Naive B cell (primary cell): ENCODE data around the gene CTDSPL. TPM values are rescaled to one million over a fixed set of nuclear protein-coding genes. Genes with fewer than 3 reads are reported as not detected.

Experiments used
- ATAC-seq, 2 donors: fragments of 150-1000 bp; cut with Tn5 transposase; 2 replicates each; pipeline ENCODE4 v1.10.0; 2021; ENCODE audit warnings: low read depth in 2 of 2, mild to moderate bottlenecking in 2 of 2, moderate library complexity in 2 of 2
- DNase-seq: peaks from one replicate; pipeline ENCODE4 v3.0.0; 2022
- H3K27ac Mint-ChIP-seq, 6 donors: one replicate each; pipeline ENCODE4 v1.8.0; 2020 to 2022; ENCODE audit warnings: mild to moderate bottlenecking in 6 of 6, mixed read lengths in 6 of 6, moderate library complexity in 5 of 6, inconsistent platforms in 2 of 6
- H3K27me3 Mint-ChIP-seq, 3 donors: one replicate each; pipeline ENCODE4 v1.8.0; 2021 to 2022; ENCODE audit warnings: mixed read lengths in 3 of 3, mild to moderate bottlenecking in 1 of 3
- H3K36me3 Mint-ChIP-seq, 2 donors: one replicate each; pipeline ENCODE4 v1.8.0; 2020 to 2022; ENCODE audit warnings: mixed read lengths in 2 of 2, inconsistent platforms in 1 of 2, mild to moderate bottlenecking in 1 of 2
- H3K4me1 Mint-ChIP-seq, 3 donors: one replicate each; pipeline ENCODE4 v1.8.0; 2020 to 2022; ENCODE audit warnings: mixed read lengths in 3 of 3, inconsistent platforms in 1 of 3, mild to moderate bottlenecking in 1 of 3, moderate library complexity in 1 of 3
- H3K4me3 Mint-ChIP-seq, 8 donors: one replicate each; pipeline ENCODE4 v1.8.0; 2020 to 2022; ENCODE audit warnings: mild to moderate bottlenecking in 8 of 8, mixed read lengths in 8 of 8, moderate library complexity in 8 of 8, inconsistent platforms in 2 of 8
- H3K9me3 Mint-ChIP-seq, 7 donors: one replicate each; pipeline ENCODE4 v1.8.0; 2020 to 2022; ENCODE audit warnings: mixed read lengths in 7 of 7, mild to moderate bottlenecking in 5 of 7, inconsistent platforms in 2 of 7, moderate library complexity in 1 of 7
- polyA plus RNA-seq, 6 donors: library from polyadenylated mRNA; unstranded; fragments of 300-500 nt; fragmentation: Illumina TruSeq; gene quantifications; one replicate each; pipeline ENCODE4 v1.2.3, GENCODE V29; 2021; ENCODE audit warnings: low read depth in 6 of 6

The CTDSPL gene
- polyA plus RNA-seq, 6 donors from 2014 or later, result 0.15 to 0.70 (median 0.31) TPM; not detected in 3

DNA sequence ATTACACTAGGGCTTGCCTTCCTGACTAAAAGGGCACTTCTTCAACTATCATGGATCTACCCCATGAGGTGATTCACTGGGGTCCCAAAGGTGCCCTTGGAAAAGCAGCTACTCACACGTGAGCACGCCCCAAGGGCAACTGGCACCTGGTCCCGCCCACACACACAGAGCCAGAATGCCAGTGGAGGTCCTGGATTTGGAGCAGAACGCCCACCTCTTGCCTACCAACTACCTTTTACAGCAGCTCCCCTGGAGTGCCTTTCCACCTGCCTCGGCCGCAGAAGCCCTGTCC lies 1.8 kb upstream of the CTDSPL start:
- ATAC-seq, result no peak
- no peak for DNase-seq
- no peaks in the 10 kb centered on the region for H3K36me3 Mint-ChIP-seq
- H3K4me3 Mint-ChIP-seq, result peak overlapping the region in 7 of 8 donors; percentile 70 to 93 (median 89)
- H3K9me3 Mint-ChIP-seq, result no peaks in the 10 kb centered on the region
- H3K27me3 Mint-ChIP-seq, result peaks cover 22 to 41% (median 28%) of the 10 kb centered on the region in 3 donors
- peak overlapping the region in 2 of 6 donors; percentile 29 to 65 for H3K27ac Mint-ChIP-seq
- H3K4me1 Mint-ChIP-seq, result peaks cover 14 to 23% (median 19%) of the 10 kb centered on the region in 3 donors

DNA sequence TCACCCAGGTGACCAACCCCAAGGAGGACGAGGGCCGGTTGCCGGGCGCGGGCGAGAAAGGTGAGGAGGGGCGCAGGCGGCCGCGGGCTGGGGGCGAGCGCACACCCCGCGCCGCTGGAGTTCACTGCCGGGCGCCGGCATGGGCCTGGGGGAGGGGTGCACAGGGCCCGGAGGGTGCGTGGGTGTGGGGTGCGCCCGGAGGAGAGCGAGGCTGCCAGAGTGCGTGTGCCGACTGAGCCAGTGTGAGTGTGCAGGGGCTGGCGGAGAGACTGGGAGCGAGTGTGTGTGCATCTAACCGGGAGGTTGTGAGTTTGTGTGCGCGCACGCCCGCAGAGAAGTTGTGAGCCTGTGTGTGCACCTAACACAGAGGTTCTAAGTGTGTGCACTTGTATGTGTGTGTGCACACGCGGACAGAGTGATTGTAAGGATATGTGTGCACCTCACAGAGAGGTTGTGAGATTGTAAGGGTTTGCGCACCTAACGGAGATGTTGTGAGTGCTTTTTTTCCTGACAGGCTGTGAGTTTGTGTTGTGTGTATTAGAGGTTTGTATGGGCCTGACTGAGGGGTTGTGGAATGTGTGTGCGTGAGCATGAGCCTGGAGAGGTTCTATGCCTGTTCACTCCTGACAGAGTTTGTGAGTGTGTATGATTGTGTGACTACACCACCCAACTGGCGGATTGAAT lies 681 bp downstream of the CTDSPL start:
- H3K4me3 Mint-ChIP-seq, result peak overlapping the region; percentile 46 to 93 (median 86)
- H3K9me3 Mint-ChIP-seq, result no peaks in the 10 kb centered on the region
- ATAC-seq, result peak; percentile 22 to 23
- H3K27me3 Mint-ChIP-seq, result peaks cover 19 to 31% (median 22%) of the 10 kb centered on the region in 3 donors
- no peaks in the 10 kb centered on the region for H3K36me3 Mint-ChIP-seq
- peak; percentile 20 for DNase-seq
- peak overlapping the region in 2 of 6 donors; percentile 5 to 88 for H3K27ac Mint-ChIP-seq
- H3K4me1 Mint-ChIP-seq, result peaks cover 14 to 23% (median 19%) of the 10 kb centered on the region in 3 donors

DNA sequence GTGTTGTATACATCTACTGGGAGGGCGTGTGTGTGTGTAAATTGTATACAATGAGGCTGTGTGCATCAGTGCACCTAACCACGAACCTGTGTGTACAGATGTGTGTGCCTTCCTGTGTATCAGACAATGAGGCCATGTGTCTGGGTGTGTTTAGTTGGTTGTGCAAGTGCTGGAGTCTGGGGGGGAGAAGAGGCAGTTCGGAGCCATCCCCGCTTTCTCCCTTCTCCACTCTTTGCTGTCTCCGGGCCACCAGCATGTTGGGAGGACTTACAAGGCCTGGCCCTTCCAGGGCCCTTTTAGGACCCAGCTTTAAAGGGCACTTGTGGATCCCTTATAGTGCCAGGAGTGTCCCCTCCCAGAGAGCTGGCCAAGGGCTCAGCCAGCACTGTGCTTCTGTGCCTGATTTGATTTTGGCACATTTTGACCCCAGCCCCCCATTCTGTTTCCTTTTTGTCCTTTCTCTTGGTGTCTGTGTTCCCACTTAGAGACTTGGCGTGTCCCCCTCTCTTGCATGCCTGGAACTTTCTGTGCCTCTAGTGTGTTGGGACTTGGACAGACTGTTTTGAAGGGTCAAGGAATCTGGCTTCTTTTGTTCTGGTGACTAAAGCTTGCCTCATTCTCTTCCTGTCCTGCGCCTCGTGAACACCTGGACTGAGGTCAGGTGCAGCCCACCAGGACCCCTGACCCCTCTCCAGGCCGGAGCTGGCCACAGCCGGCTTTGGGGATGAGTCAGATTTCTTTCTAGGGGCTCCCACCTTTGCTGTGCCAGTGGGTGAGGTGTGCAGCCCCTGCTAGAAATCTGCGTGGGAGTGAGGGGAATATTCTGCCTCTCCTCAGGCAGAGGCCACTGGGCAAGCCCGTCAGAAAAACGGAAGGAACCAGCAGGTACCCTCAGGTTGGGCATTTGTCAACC lies 1.5 kb downstream of the CTDSPL start:
- H3K9me3 Mint-ChIP-seq, result no peaks in the 10 kb centered on the region
- H3K36me3 Mint-ChIP-seq, result no peaks in the 10 kb centered on the region
- ATAC-seq (no peak), DNase-seq (no peak)
- H3K4me1 Mint-ChIP-seq, result peaks cover 14 to 23% (median 19%) of the 10 kb centered on the region in 3 donors
- peak overlapping the region; percentile 6 to 93 (median 85) for H3K4me3 Mint-ChIP-seq
- H3K27ac Mint-ChIP-seq, result peak overlapping the region in 1 of 6 donors; percentile 5
- H3K27me3 Mint-ChIP-seq, result peaks cover 16 to 25% (median 22%) of the 10 kb centered on the region in 3 donors

DNA sequence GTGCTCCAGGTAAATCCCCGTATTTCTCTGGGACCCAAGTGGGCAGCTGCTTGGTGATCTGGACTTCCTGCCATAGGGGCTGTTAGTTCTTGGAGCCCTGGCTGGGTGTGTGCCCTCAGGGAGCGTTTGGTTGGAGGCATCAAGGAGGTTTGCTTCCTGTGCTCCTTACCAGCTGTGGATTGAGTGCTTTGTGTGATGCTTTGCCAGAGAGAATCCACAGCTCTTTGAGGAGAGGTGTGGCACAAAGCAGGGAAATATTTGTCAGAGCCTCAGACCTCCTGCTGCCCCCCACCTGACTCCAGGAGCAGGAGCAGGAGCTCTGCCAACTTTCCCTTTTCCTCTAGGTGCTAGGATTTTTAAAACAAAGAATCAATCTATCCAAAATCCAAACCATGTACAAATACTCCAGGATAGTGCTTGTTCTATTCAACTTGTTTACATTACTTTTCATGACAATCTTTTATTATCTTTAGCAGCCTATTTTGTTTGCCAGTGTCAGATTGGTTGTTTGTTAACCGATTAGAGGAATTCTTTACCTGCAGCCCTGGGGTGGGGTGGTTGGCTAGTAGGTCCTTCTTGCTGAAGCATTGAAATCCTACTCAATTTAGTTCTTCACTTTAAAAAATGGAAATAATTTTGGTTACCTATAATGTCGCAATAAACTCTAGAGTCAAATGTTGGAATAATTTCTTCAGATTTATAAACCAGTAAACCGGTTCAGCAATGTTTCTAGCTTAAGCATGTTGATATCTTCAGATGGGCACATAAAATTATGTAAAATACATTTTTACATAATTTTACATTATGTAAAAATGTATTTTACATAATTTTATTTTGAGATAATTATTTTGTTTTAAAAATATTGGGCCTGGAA lies 2.5 kb downstream of the CTDSPL start:
- Mint-ChIP-seq H3K27me3 (peaks cover 11 to 25% (median 22%) of the 10 kb centered on the region in 3 donors), H3K4me1 (peaks cover 14 to 23% (median 19%) of the 10 kb centered on the region in 3 donors), H3K9me3 (no peaks in the 10 kb centered on the region), H3K27ac (no peak overlapping the region), H3K4me3 (peak overlapping the region in 2 of 8 donors; percentile 35 to 53), H3K36me3 (no peaks in the 10 kb centered on the region)
- DNase-seq (no peak), ATAC-seq (no peak)

DNA sequence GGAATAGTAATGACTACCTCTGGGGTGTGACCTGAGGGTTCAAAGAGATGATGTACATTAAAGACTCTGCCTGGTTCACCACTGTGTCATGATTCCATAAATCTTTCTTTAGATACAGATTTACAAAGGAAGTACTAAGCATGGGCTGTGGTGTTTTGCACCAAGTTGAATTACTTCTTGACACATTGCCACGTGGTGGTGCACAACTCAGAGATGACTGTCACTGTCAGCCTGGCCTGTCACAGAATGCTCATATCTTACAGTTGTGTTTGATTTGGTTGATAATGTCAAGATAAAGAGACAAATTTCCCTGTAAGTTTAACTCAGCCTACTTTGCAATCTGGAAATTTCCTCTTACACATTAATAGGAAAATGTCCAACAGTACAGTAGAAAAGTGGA lies 3.2 kb downstream of the CTDSPL start:
- Mint-ChIP-seq H3K36me3 (no peaks in the 10 kb centered on the region), H3K9me3 (peaks cover 0 to 6% (median 1%) of the 10 kb centered on the region in 7 donors), H3K4me3 (no peak overlapping the region), H3K27ac (no peak overlapping the region), H3K27me3 (peaks cover 16 to 25% (median 22%) of the 10 kb centered on the region in 3 donors), H3K4me1 (peaks cover 14 to 20% (median 18%) of the 10 kb centered on the region in 3 donors)
- DNase-seq, result no peak
- ATAC-seq, result no peak

DNA sequence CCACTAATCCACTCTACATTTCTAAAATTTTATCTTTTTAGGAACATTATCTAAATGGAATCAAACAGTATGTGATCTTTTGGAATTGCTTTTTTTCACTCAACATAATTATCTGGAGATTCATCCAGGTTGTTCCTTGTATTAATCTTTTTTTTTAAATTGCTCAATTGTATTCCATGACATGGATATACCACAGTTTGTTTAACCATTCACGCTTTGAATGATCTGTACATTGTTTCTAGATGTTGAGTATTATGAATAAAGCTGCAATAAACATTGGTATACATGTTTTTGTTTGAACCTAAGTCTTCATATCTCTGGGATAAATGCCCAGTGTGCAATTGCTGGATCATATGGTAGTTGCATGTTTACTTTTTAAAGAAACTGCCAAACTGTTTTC lies 5.5 kb downstream of the CTDSPL start:
- DNase-seq, result no peak
- peaks cover 4 to 8% (median 6%) of the 10 kb centered on the region in 3 donors for H3K4me1 Mint-ChIP-seq
- H3K36me3 Mint-ChIP-seq, result peaks cover 7 to 10% of the 10 kb centered on the region in 2 donors
- no peak overlapping the region for H3K27ac Mint-ChIP-seq
- H3K27me3 Mint-ChIP-seq, result peaks cover 19 to 34% (median 20%) of the 10 kb centered on the region in 3 donors
- ATAC-seq, result no peak
- peaks cover 12 to 29% (median 15%) of the 10 kb centered on the region in 7 donors for H3K9me3 Mint-ChIP-seq
- H3K4me3 Mint-ChIP-seq, result no peak overlapping the region

DNA sequence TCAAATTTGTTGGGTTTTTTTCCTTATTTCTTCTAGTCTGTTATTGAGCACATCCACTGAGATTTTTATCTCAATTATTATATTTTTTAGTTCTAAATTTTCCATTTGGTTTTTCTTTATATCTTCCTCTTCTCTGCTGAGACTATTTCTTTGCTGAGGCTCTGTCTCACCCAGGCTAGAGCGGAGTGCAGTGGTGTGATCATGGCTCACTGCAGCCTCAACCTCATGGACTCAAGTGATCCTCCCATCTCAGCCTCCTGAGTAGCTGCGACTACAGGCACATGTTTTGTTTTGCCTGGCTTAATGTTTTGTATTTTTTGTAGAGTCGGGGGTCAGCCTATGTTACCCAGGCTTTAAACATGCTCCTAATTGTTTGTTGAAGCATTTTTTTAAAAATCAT lies 10.2 kb downstream of the CTDSPL start:
- Mint-ChIP-seq H3K27me3 (peaks cover 5 to 24% (median 5%) of the 10 kb centered on the region in 3 donors), H3K4me3 (no peak overlapping the region), H3K36me3 (peaks cover 9 to 10% of the 10 kb centered on the region in 2 donors), H3K4me1 (no peaks in the 10 kb centered on the region), H3K9me3 (peaks cover 12 to 45% (median 24%) of the 10 kb centered on the region in 7 donors), H3K27ac (no peak overlapping the region)
- DNase-seq (no peak), ATAC-seq (no peak)

DNA sequence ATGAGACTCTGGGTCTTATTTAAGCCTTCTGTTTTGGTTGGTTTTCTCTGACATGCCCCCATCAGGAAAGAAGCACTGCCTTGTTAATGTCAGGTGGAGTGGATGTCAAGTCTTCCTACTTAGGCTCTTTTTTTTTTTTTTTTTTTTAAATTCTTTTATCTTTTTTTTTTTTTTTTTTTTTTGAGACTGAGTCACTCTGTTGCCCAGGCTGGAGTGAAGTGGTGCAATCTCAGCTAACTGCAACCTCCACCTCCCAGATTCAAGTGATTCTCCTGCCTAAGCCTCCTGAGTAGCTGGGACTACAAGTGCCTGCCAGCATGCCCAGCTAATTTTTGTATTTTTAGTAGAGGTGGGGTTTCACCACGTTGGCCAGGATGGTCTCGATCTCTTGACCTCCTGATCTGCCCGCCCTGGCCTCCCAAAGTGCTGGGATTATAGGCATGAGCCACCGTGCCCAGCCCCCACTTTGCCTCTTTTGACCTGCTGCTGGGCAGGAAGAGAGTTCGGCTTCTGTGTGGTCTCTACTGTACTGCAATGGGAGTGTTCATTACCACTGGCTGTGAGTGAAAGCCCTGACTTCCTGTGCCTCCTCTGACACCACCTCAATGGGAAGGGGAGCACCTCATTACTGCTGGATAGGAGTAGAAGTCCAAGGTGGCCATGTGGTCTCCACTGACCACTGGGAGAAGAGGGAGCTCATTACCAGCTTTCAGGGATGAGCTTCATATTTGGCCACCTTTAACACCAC lies 10.9 kb downstream of the CTDSPL start:
- no peak overlapping the region for H3K27ac Mint-ChIP-seq
- no peak overlapping the region for H3K4me3 Mint-ChIP-seq
- no peaks in the 10 kb centered on the region for H3K4me1 Mint-ChIP-seq
- H3K36me3 Mint-ChIP-seq, result peaks cover 9 to 10% of the 10 kb centered on the region in 2 donors
- H3K9me3 Mint-ChIP-seq, result peaks cover 12 to 52% (median 28%) of the 10 kb centered on the region in 7 donors
- DNase-seq, result no peak
- peaks cover 5 to 24% (median 11%) of the 10 kb centered on the region in 3 donors for H3K27me3 Mint-ChIP-seq
- no peak for ATAC-seq

DNA sequence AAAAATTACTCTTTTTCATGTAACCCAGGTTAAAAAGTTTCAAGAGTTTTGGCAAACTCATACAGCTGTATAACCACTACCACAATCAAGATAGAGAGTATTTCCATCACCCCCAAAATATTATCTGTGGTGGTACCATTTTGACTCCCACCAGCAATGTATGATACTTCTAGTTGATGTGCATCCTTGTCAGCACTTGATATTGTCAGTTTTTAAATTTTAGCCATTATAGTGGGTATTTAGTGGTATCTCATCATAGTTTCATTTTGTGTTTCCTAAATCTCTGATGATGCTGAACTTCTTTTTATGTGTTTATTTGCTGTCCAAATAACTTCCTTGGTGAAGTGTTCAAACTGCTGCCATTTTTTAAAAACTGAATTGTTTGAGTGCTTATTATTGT lies 14.6 kb downstream of the CTDSPL start:
- DNase-seq (no peak), ATAC-seq (no peak)
- Mint-ChIP-seq H3K4me1 (no peaks in the 10 kb centered on the region), H3K27me3 (peaks cover 0 to 14% (median 9%) of the 10 kb centered on the region in 3 donors), H3K36me3 (peaks cover 9% of the 10 kb centered on the region in 2 donors), H3K4me3 (no peak overlapping the region), H3K27ac (no peak overlapping the region), H3K9me3 (peaks cover 7 to 32% (median 16%) of the 10 kb centered on the region in 7 donors)

DNA sequence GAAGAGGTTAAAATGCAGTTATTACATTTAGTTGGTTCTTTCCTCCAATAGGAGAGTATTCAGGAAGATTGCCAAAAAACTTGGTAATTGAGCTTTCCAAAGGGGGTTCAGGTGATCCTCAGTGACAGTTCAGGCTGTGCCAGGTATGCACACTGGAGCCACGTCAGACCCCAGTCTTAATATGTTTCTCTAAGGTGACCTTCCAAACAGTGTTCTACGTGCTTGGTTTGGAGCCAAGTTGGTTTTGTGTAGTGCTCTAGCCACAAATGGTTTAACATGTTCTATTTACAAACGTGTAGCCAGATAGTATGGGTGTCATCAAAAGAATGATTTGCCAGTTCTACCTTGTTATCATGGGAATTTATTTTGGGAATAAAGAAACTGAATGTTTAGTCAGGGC lies 21.0 kb downstream of the CTDSPL start:
- ATAC-seq (no peak), DNase-seq (no peak)
- H3K4me1 Mint-ChIP-seq, result no peaks in the 10 kb centered on the region
- no peaks in the 10 kb centered on the region for H3K36me3 Mint-ChIP-seq
- peak overlapping the region in 1 of 8 donors; percentile 17 for H3K4me3 Mint-ChIP-seq
- peaks cover 0 to 12% (median 0%) of the 10 kb centered on the region in 3 donors for H3K27me3 Mint-ChIP-seq
- H3K27ac Mint-ChIP-seq, result no peak overlapping the region
- no peaks in the 10 kb centered on the region for H3K9me3 Mint-ChIP-seq

DNA sequence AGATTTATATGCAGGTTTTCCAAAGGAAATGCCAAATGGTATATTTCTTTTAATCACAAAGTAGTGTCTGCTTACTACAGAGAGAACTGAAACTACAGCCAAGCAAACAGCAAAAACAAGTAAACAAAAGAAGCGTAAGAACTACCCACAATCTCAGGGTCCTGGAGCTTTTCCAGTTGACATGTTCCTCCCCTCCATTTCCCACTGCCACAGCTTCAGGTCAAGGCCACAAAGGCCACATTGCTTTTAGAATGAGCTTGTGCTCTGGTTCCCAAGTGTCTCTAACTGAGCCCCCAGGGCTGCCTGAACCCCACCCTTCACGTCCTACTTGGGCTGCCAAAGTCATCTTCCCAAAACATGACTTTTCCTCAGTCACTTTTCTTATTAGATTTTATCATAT lies 24.1 kb downstream of the CTDSPL start:
- no peaks in the 10 kb centered on the region for H3K4me1 Mint-ChIP-seq
- H3K27ac Mint-ChIP-seq, result no peak overlapping the region
- peaks cover 0 to 11% (median 0%) of the 10 kb centered on the region in 3 donors for H3K27me3 Mint-ChIP-seq
- DNase-seq (no peak), ATAC-seq (no peak)
- no peak overlapping the region for H3K4me3 Mint-ChIP-seq
- H3K9me3 Mint-ChIP-seq, result no peaks in the 10 kb centered on the region
- H3K36me3 Mint-ChIP-seq, result no peaks in the 10 kb centered on the region

DNA sequence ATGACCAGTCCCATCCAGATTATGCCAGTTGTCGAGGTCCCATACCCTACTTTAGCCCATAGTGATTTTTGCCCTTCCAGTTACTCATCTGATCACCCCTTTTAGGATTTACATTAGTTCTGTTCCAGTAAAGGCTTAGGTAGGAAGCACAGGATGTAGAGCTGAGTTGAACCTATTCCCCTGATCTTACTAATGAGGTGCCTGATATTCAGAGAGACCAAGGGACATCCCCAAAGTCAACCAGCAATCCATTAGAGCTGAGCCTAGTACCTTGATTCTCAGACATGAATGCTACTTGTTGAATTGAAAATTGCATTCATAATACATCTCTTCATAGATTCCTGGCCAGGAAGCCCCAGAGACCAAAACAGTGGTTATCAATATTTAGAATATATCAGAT lies 24.7 kb downstream of the CTDSPL start:
- H3K27me3 Mint-ChIP-seq, result peaks cover 0 to 11% (median 0%) of the 10 kb centered on the region in 3 donors
- no peak for DNase-seq
- H3K27ac Mint-ChIP-seq, result no peak overlapping the region
- H3K36me3 Mint-ChIP-seq, result no peaks in the 10 kb centered on the region
- no peaks in the 10 kb centered on the region for H3K4me1 Mint-ChIP-seq
- ATAC-seq, result no peak
- no peaks in the 10 kb centered on the region for H3K9me3 Mint-ChIP-seq
- no peak overlapping the region for H3K4me3 Mint-ChIP-seq
